GM18517 (cell line): ENCODE measurements around the gene BMP7.

Experiments used
- ATAC-seq: cut with Tn5 transposase; IDR thresholded peaks from one replicate; pipeline ENCODE4 v1.9.1; 2021; ENCODE audit warnings: mild to moderate bottlenecking, moderate library complexity; ENCODE audit not compliant: unreplicated experiment

BMP7 gene

GRCh38 chr20:57214948-57215347 is 51.5 kb downstream of the BMP7 start:
- no peak for ATAC-seq

- ATAC-seq: no peak
These were observed 52.0 kb downstream of the BMP7 start for GRCh38 chr20:57214427-57214826.

- no peak for ATAC-seq
These were observed 52.5 kb downstream of the BMP7 start for GRCh38 chr20:57213924-57214323.

GRCh38 chr20:57213291-57213690 is 53.1 kb downstream of the BMP7 start:
- no peak for ATAC-seq

- ATAC-seq: no peak
These were observed 53.7 kb downstream of the BMP7 start for GRCh38 chr20:57212534-57213276.

- no peak for ATAC-seq
These were observed 54.4 kb downstream of the BMP7 start for GRCh38 chr20:57211908-57212533.

GRCh38 chr20:57211406-57211805 is 55.0 kb downstream of the BMP7 start:
- no peak for ATAC-seq

GRCh38 chr20:57210911-57211280 is 55.5 kb downstream of the BMP7 start:
- ATAC-seq: no peak

GRCh38 chr20:57210054-57210910 is 56.2 kb downstream of the BMP7 start:
- ATAC-seq: no peak

GRCh38 chr20:57209413-57209812 is 57.0 kb downstream of the BMP7 start:
- no peak for ATAC-seq

- ATAC-seq: no peak
These were observed 58.2 kb downstream of the BMP7 start for GRCh38 chr20:57208198-57208597.

- ATAC-seq: no peak
These were observed 59.2 kb downstream of the BMP7 start for GRCh38 chr20:57207251-57207650.

- ATAC-seq: no peak
These were observed 60.7 kb downstream of the BMP7 start for GRCh38 chr20:57205606-57206219.

- no peak for ATAC-seq
These were observed 62.5 kb downstream of the BMP7 start for GRCh38 chr20:57203986-57204385.

GRCh38 chr20:57203204-57203603 is 63.2 kb downstream of the BMP7 start:
- no peak for ATAC-seq

- ATAC-seq: no peak
These were observed 64.1 kb downstream of the BMP7 start for GRCh38 chr20:57202309-57202708.

GRCh38 chr20:57200882-57201695 is 65.4 kb downstream of the BMP7 start:
- ATAC-seq: no peak

GRCh38 chr20:57199656-57200405 is 66.6 kb downstream of the BMP7 start:
- ATAC-seq: no peak

- no peak for ATAC-seq
These were observed 68.0 kb downstream of the BMP7 start for GRCh38 chr20:57198132-57199072.
